PFSK-1 (cell line): ENCODE results near the gene PAX2.

ENCODE experiments used
- FOXP2 ChIP-seq: optimal IDR thresholded peaks from 2 replicates; pipeline ENCODE3; 2011; ENCODE audit warnings: borderline replicate concordance, control low read depth, inconsistent platforms; ENCODE audit not compliant: insufficient read depth; ENCODE audit errors: extremely low read length, extremely low read depth
- POLR2AphosphoS5 ChIP-seq: IDR thresholded peaks from 2 replicates; pipeline ENCODE4 v1.6.1; 2012; ENCODE audit warnings: low read depth, mild to moderate bottlenecking, control low read depth, low read length, moderate library complexity
- SIN3A ChIP-seq: IDR thresholded peaks from 2 replicates; pipeline ENCODE4 v1.6.1; 2012; ENCODE audit warnings: mild to moderate bottlenecking, low read length, moderate library complexity, borderline replicate concordance; ENCODE audit not compliant: insufficient read depth
- TAF1 ChIP-seq: IDR thresholded peaks from 2 replicates; pipeline ENCODE4 v1.6.1; 2012; ENCODE audit warnings: low read length, control low read depth, borderline replicate concordance; ENCODE audit not compliant: insufficient read depth
- TF ChIP-seq, protein P1 (sequence below), 2 experiments: IDR thresholded peaks; 2 replicates each; pipeline versions ENCODE4 v1.6.1 to v1.8.0; 2011 to 2012; ENCODE audit warnings: low read depth in 2 of 2, low read length in 2 of 2, control low read depth in 1 of 2, inconsistent platforms in 1 of 2, mild to moderate bottlenecking in 1 of 2, moderate library complexity in 1 of 2; ENCODE audit not compliant: insufficient read depth in 1 of 2

The PAX2 gene

DNA sequence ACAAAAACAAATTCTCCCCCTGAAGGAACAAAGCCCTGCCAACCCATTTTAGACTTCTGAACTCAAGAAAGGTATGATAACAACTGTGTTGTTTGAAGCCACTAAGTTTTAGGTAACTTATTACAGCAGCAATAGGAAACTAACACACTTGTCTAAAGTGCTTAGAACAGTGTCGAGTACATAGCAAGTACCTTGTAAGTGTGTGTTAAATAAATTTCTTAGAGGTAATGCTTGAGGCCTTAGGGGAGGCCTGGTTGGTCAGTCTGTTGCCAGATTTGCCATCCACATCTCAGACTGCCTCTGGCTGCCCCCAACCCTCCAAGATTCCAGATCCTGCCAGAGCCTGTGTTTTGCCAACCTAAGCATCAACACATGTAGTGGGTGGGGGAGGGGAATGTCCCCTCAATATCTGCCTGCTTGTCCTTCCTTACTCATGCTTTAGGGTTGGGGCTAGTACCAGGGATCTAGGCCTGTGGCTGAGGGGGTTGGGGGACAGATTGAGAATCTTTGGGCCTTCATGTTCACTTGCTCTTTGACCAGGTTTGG, 27.1 kb upstream of the PAX2 start:
- no peak for TF ChIP-seq SIN3A
- no peak for TF ChIP-seq TAF1
- TF ChIP-seq, protein P1, sequence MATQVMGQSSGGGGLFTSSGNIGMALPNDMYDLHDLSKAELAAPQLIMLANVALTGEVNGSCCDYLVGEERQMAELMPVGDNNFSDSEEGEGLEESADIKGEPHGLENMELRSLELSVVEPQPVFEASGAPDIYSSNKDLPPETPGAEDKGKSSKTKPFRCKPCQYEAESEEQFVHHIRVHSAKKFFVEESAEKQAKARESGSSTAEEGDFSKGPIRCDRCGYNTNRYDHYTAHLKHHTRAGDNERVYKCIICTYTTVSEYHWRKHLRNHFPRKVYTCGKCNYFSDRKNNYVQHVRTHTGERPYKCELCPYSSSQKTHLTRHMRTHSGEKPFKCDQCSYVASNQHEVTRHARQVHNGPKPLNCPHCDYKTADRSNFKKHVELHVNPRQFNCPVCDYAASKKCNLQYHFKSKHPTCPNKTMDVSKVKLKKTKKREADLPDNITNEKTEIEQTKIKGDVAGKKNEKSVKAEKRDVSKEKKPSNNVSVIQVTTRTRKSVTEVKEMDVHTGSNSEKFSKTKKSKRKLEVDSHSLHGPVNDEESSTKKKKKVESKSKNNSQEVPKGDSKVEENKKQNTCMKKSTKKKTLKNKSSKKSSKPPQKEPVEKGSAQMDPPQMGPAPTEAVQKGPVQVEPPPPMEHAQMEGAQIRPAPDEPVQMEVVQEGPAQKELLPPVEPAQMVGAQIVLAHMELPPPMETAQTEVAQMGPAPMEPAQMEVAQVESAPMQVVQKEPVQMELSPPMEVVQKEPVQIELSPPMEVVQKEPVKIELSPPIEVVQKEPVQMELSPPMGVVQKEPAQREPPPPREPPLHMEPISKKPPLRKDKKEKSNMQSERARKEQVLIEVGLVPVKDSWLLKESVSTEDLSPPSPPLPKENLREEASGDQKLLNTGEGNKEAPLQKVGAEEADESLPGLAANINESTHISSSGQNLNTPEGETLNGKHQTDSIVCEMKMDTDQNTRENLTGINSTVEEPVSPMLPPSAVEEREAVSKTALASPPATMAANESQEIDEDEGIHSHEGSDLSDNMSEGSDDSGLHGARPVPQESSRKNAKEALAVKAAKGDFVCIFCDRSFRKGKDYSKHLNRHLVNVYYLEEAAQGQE (IDR thresholded peaks at IDR 0.05; ENCODE audit: insufficient read depth in 1 of 2, low read depth in 2 of 2, low read length in 2 of 2): no peak
- no peak for TF ChIP-seq POLR2AphosphoS5
- no peak for TF ChIP-seq FOXP2

DNA sequence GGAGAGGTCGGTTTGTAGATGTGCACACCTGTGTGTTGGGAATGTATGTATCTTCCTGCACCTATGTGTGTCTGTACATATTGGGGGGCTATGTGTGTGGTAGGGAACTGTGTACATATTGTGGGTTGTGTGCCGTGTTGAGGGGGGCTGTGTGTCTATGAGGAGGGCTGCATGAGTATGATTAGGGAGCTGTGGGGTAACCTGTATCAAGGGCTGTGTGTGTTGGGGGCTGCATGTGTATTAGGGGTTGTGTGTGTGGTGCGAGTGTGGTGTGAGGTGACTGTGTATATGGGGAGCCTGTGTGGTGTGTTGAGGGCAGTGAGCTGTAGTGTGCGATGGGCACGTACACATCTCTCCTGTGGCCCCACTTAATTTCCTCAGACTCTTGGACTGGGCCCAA, 22.2 kb upstream of the PAX2 start:
- no peak for TF ChIP-seq SIN3A
- no peak for TF ChIP-seq TAF1

DNA sequence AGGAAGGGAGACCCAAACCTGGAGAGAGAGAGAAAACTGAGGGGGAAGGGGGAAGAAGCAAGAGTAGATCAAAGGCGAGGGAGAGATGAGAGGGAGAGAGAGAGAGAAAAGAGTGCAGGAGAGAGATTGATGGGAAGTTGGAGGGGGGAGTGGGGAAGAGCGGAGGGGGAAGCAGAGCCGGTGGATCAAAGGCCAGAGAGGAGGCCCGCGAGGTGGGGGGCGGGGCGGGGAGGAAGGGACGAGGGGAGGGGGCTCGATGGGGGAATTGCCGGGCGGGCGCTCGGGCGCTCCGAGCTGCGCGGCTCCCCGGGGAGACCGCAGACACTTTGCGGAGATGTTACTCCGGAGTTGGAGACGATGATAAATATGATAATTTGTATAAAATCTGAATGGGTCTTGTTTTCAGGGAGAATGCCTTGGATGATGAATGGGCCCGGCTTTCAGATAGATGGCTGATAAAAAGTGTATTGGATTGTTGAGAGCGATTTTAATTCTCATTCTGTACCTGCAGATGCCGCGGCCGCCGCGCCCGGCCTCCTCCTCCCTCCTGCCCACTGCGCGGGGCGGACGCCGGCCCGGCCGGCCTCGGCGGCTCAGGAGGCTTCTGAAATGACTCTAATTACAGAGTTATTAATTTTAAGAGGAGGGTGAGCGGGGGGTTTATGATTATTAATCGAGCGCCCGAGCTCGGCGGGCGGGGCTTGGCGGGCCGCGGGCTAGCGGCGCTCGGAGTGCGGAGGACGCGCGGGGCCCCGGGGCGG, 21.4 kb upstream of the PAX2 start:
- TF ChIP-seq, protein P1 (IDR thresholded peaks at IDR 0.05; ENCODE audit: insufficient read depth in 1 of 2, low read depth in 2 of 2, low read length in 2 of 2): no peak
- TF ChIP-seq FOXP2: no peak
- TF ChIP-seq SIN3A: no peak
- no peak for TF ChIP-seq POLR2AphosphoS5
- no peak for TF ChIP-seq TAF1

DNA sequence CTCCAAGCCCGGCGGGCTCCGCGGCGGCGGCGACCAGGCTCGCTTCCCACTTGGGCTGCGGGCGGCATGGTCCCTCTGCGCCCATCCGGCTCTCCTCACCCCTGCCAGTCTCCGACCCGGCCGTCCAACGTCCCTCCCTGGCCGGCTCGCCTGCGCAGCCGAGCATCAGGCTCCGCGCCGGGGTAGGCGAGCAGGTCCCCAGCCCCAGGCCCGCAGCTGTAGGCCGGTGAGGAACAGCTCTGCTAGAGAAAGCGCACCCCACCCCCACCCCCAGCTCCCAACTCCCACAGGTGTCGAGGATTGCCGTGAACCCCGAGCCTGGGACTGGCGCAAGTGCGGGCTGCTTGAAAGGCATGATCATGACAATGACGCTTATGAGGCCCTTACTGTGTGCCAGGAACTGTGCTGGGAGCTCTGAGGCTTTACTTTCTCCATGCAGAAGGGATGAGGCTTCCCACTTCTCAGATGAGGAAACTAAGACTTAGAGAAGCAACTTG, 20.8 kb upstream of the PAX2 start:
- TF ChIP-seq, protein P1 (IDR thresholded peaks at IDR 0.05; ENCODE audit: insufficient read depth in 1 of 2, low read depth in 2 of 2, low read length in 2 of 2): no peak
- TF ChIP-seq FOXP2: no peak
- TF ChIP-seq POLR2AphosphoS5: no peak
- no peak for TF ChIP-seq TAF1
- TF ChIP-seq SIN3A: no peak

DNA sequence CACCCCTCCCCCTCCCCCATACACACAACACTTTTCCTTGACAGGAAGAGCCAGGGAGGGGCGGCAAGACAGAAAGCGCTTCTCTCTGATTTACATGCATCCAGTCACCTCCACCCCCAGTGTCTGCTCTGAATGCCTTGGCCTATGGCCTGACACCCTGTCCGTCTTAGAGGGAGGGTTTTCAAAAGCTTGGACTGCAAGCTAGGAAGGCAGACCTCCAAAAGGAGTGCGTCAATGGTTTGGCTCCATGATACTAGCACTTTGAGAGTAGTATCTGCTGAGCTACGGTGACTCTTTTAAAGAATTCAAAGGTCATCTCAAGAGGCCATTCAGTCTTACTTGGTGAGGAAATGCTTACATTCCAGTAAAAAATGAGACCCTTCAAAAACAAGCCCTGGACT, 20.3 kb upstream of the PAX2 start:
- TF ChIP-seq TAF1: no peak
- no peak for TF ChIP-seq FOXP2
- no peak for TF ChIP-seq POLR2AphosphoS5
- TF ChIP-seq, protein P1 (IDR thresholded peaks at IDR 0.05; ENCODE audit: insufficient read depth in 1 of 2, low read depth in 2 of 2, low read length in 2 of 2): no peak
- TF ChIP-seq SIN3A: no peak
